K562 (cell line): ENCODE measurements around the gene OLFML2A. TPM values are rescaled to one million over a fixed set of nuclear protein-coding genes. Genes with fewer than 3 reads are reported as not detected.

Source experiments
- CHCHD3 ChIP-seq: fragments of 250-450 bp; sonication (Bioruptor Pico); IDR thresholded peaks from 2 replicates; pipeline ENCODE4 v2.1.2; 2022; ENCODE audit warnings: mild to moderate bottlenecking
- ELF1 ChIP-seq: fragments of 200-800 bp; sonication (Bioruptor generic); IDR thresholded peaks from 2 replicates; pipeline ENCODE4 v1.6.1; 2016; ENCODE audit warnings: missing genetic modification characterization, missing compliant biosample characterization
- ETV6 ChIP-seq, 3 experiments: fragments of 150-350 bp in 1 of 3; sonication (generic) in 1 of 3; formaldehyde crosslinking in 1 of 3; IDR thresholded peaks; 2 replicates each; pipeline versions ENCODE4 v1.6.1 to v1.8.0; 2014 to 2022; ENCODE audit warnings: borderline replicate concordance in 2 of 3, low read depth in 2 of 3, antibody characterized with exemption in 1 of 3, low read length in 1 of 3, mild to moderate bottlenecking in 1 of 3, missing genetic modification reagents in 1 of 3
- FOXP1 ChIP-seq: sonication (generic); formaldehyde crosslinking; IDR thresholded peaks from 2 replicates; pipeline ENCODE4 v1.8.0; 2022; ENCODE audit warnings: mild to moderate bottlenecking, missing genetic modification reagents
- HOMEZ ChIP-seq: fragments of 250-450 bp; sonication (Bioruptor Pico); IDR thresholded peaks from 2 replicates; pipeline ENCODE4 v1.4.0; 2020; ENCODE audit warnings: mild to moderate bottlenecking, moderate library complexity
- MEF2A ChIP-seq: IDR thresholded peaks from 2 replicates; pipeline ENCODE4 v1.6.1; 2011; ENCODE audit warnings: low read depth, mild to moderate bottlenecking, low read length, moderate library complexity; ENCODE audit not compliant: control insufficient read depth
- MLLT1 ChIP-seq, 2 experiments: fragments of 450-650 bp; IDR thresholded peaks; 2 replicates each; pipeline ENCODE4 v1.6.1; 2016
- NEUROD1 ChIP-seq: fragments of 150-350 bp; IDR thresholded peaks from 2 replicates; pipeline ENCODE4 v1.6.1; 2014; ENCODE audit warnings: borderline replicate concordance, low read length, low read depth; ENCODE audit not compliant: partially characterized antibody
- NFIC ChIP-seq: fragments of 450-650 bp; IDR thresholded peaks from 2 replicates; pipeline ENCODE4 v1.6.1; 2017; ENCODE audit warnings: mild to moderate bottlenecking, inconsistent platforms
- PKNOX1 ChIP-seq: fragments of 450-650 bp; IDR thresholded peaks from 2 replicates; pipeline ENCODE4 v1.6.1; 2016
- PPARD ChIP-seq: fragments of 250-450 bp; sonication (Bioruptor Pico); IDR thresholded peaks from 2 replicates; pipeline ENCODE4 v1.8.0; 2022; ENCODE audit warnings: inconsistent platforms, mild to moderate bottlenecking, moderate library complexity
- RBM39 ChIP-seq: fragments of 200-400 bp; formaldehyde crosslinking; optimal IDR thresholded peaks from 2 replicates; pipeline ENCODE3; 2018; ENCODE audit warnings: low read depth, low read length
- SMARCB1 ChIP-seq: IDR thresholded peaks from 2 replicates; pipeline ENCODE4 v1.6.1; 2011; ENCODE audit warnings: improper control_type of control experiment, low read depth; ENCODE audit not compliant: insufficient read length
- TBL1XR1 ChIP-seq, 2 experiments: IDR thresholded peaks; 2 replicates each; pipeline ENCODE4 v1.6.1; 2012; ENCODE audit warnings: improper control_type of control experiment in 2 of 2, low read length in 2 of 2, mild to moderate bottlenecking in 1 of 2
- ZKSCAN8 ChIP-seq: fragments of 200-800 bp; sonication (Bioruptor generic); IDR thresholded peaks from 2 replicates; pipeline ENCODE4 v1.6.1; 2016; ENCODE audit warnings: missing genetic modification characterization, missing compliant biosample characterization
- ZNF143 ChIP-seq: sonication (generic); formaldehyde crosslinking; IDR thresholded peaks from 2 replicates; pipeline ENCODE4 v1.9.0; 2022; ENCODE audit warnings: mild to moderate bottlenecking, missing genetic modification reagents
- ZNF277 ChIP-seq: fragments of 250-450 bp; sonication (Bioruptor Pico); IDR thresholded peaks from 2 replicates; pipeline ENCODE4 v1.8.0; 2022; ENCODE audit warnings: inconsistent platforms, mild to moderate bottlenecking, moderate library complexity, borderline replicate concordance
- ZNF311 ChIP-seq: fragments of 250-450 bp; sonication (Bioruptor Pico); IDR thresholded peaks from 2 replicates; pipeline ENCODE4 v1.4.0; 2020; ENCODE audit warnings: mild to moderate bottlenecking, moderate library complexity
- ZNF395 ChIP-seq: fragments of 200-800 bp; sonication (Bioruptor generic); IDR thresholded peaks from 2 replicates; pipeline ENCODE4 v1.6.1; 2017; ENCODE audit warnings: missing genetic modification characterization, missing compliant biosample characterization
- polyA plus RNA-seq, 8 experiments: library from polyadenylated mRNA; depleted of rRNA in 4 of 8; stranded (reverse) in 5 of 8; unstranded in 3 of 8; fragments of >200 nt; fragmentation: Nextera tagmentation in 2 of 8; fragmentation: Illumina TruSeq in 1 of 8; extraction: Ambion mirVana in 2 of 8; extraction: Trizol in 1 of 8; gene quantifications; 2 replicates each; pipeline versions ENCODE4 v1.2.1 to v1.2.3, GENCODE V29; 2011 to 2014; ENCODE audit warnings: inconsistent platforms in 1 of 8, missing spikeins in 1 of 8
- total RNA-seq, 7 experiments: library from RNA; depleted of rRNA in 6 of 7; stranded (reverse); fragments of >200 nt in 6 of 7; fragmentation: Illumina TruSeq in 2 of 7; extraction: Trizol in 2 of 7; gene quantifications; 2 replicates each; pipeline versions ENCODE4 v1.2.1 to v1.2.3, GENCODE V29; 2011 to 2021; ENCODE audit warnings: low replicate concordance in 1 of 7

The OLFML2A gene
- total and polyA plus RNA-seq, 9 of the 15 experiments (the other 6 are each of a cell fraction or from before 2014, with no cell fraction given) = 0.16 TPM; not detected in 8

GRCh38 chr9:124861342-124862229, 84.7 kb downstream of the OLFML2A start, which contains the start of the genes ARPC5L and RPL35 (continued):
- peak; percentile 41; the same call in 1 of the 2 replicates for TF ChIP-seq ZNF395 (CRISPR knock-in tag)
- no peak; a peak in 1 of 4 replicates for TF ChIP-seq ETV6 (IDR thresholded peaks at IDR 0.05; ENCODE audit: borderline replicate concordance in 1 of 2, low read depth in 2 of 2, low read length in 1 of 2)
- peak; percentile 27; the same call in 1 of the 2 replicates for TF ChIP-seq ETV6 (CRISPR knock-in tag; IDR thresholded peaks at IDR 0.05; ENCODE audit: borderline replicate concordance)
- TF ChIP-seq PPARD = no peak
- no peak for TF ChIP-seq MEF2A
- TF ChIP-seq TBL1XR1 (IDR thresholded peaks at IDR 0.05; ENCODE audit: low read length in 2 of 2) = peak; percentile 47 to 62; a peak in 3 of 4 replicates
- peak; percentile 43 to 53; a peak in 2 of 4 replicates for TF ChIP-seq MLLT1 (IDR thresholded peaks at IDR 0.05)
- TF ChIP-seq ZNF143 (CRISPR knock-in tag) = no peak
- no peak for TF ChIP-seq ZNF277 (CRISPR knock-in tag)
- no peak for TF ChIP-seq HOMEZ
- no peak; the same call in none of the 2 replicates for TF ChIP-seq NFIC
- TF ChIP-seq ZKSCAN8 (CRISPR knock-in tag) = no peak
- TF ChIP-seq ELF1 (tag) = peak; percentile 80
- peak; percentile 7; the same call in 1 of the 2 replicates for TF ChIP-seq FOXP1 (CRISPR knock-in tag)
- TF ChIP-seq CHCHD3 (CRISPR knock-in tag) = no peak
- TF ChIP-seq RBM39 = no peak
- no peak for TF ChIP-seq SMARCB1
- peak; percentile 40 for TF ChIP-seq PKNOX1
- peak; percentile 62 for TF ChIP-seq NEUROD1
- no peak for TF ChIP-seq ZNF311 (CRISPR knock-in tag)
